T-helper 1 cell treated with Interleukin-12 subunit alpha and Interleukin-12 subunit beta and Interleukin-4 antibody, amounts not matched to agents 30 μg/mL and 1 μg/mL, for 36 hours (primary cell): ENCODE results near the gene NSDHL.
"Not testable (repeated sequence)": the region's sequence is repeated elsewhere in the genome, so short reads cannot be mapped to it uniquely, and the experiment has no call there.

ENCODE experiments used
- H3K27ac Mint-ChIP-seq: one replicate; pipeline ENCODE4 v1.8.0; 2021; ENCODE audit warnings: mild to moderate bottlenecking, mixed read lengths
- H3K27me3 Mint-ChIP-seq: one replicate; pipeline ENCODE4 v1.8.0; 2021; ENCODE audit warnings: low read depth, mixed read lengths
- H3K36me3 Mint-ChIP-seq: one replicate; pipeline ENCODE4 v1.8.0; 2021; ENCODE audit warnings: low read depth, mixed read lengths
- H3K4me1 Mint-ChIP-seq: one replicate; pipeline ENCODE4 v1.8.0; 2021; ENCODE audit warnings: low read depth, mixed read lengths
- H3K4me3 Mint-ChIP-seq: one replicate; pipeline ENCODE4 v1.8.0; 2021; ENCODE audit warnings: mild to moderate bottlenecking, moderate library complexity, mixed read lengths
- H3K9me3 Mint-ChIP-seq: one replicate; pipeline ENCODE4 v1.8.0; 2021; ENCODE audit warnings: mixed read lengths

NSDHL gene

DNA sequence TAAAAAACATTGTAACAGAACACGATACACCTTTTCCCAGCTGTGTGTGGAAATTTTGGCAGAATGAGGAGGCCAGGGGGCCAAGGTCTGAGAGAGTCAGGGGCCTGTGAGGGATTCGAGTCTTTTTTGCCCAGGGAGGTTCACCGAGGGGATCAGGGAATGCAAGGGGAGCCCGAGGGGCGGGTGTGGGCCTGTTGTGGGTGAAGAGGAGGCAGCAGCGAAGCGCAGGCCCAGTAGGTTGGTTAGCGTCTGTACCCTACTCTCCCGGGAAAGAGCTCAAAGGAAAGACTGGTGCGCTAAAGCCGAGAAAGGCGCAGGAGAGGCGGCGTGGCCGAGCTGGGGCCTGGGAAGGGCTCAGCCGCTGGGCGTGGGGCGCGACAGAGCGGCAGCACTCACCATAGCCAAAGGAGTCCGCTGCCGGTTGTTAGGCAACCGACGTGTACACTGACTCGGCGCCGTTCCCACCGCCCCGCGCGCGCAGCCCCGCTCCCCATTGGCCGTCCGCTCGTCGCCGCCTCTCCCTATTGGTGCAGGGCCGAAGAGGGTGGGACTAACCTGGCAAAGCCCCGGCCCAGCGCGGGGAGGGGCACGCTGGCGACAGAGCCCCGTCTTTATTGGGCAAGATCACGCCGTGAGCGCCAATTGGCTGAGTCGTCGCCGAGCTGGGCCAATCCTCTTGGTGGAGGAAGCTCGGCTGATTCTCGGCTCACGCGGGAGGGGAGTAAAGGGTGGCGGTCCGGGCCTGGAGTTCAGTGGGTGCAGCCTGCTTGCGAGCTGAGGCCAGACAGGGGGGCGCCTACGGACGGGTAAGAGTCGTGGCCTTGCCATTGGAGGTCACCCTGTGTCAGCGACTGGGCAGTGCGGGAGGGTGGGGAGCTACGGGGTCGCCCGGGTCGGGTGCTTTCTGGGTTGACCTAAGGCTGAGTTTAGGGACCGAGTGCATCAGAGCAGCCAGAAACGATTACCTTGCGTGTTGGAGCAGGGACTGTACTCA is at the start of gene NSDHL, which contains the start of gene CETN2:
Gene NSDHL (plus strand): TSS at position 752 of the 994 bp plus-strand sequence. CDS start 15,262 bp downstream, outside the sequence.
Gene CETN2 (minus strand): TSS at position 446 of the 994 bp plus-strand sequence. CDS start 47 bp downstream, at position 399.
- Mint-ChIP-seq H3K27me3 (no peaks in the 10 kb centered on the region), H3K4me1 (peaks cover 16% of the 10 kb centered on the region), H3K4me3 (peak within 1 kb of the TSS; percentile 97), H3K9me3 (no peaks in the 10 kb centered on the region), H3K27ac (peak within 1 kb of the TSS; percentile 88), H3K36me3 (peaks cover 14% of the 10 kb centered on the region)

- H3K4me3 Mint-ChIP-seq, H3K27me3 Mint-ChIP-seq, H3K27ac Mint-ChIP-seq, H3K9me3 Mint-ChIP-seq, H3K36me3 Mint-ChIP-seq, H3K4me1 Mint-ChIP-seq: not testable (repeated sequence)
These were observed 43.8 kb upstream of the NSDHL start for GRCh38 chrX:152787062-152787461.

DNA sequence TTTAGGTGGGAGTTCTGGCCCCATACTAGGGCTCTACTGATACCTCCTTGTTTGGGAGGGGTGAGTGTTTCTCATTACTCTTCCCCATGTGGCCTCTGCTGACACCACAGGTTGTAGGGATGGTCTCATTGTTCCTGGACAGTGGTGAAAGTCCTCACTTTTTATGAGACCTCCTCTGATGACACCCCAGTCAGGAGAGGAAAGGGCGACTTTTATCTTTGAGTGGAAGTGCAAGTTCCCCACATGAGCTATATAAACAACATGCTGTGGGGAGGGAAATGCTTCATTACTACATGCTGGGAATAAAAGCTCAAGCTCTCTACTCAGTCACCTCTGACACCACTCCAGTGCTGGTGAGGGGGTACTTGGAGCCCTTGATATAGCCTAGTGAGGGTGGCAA is 31.9 kb upstream of the NSDHL start:
- Mint-ChIP-seq H3K4me1 (no peaks in the 10 kb centered on the region), H3K27ac (no peak overlapping the region), H3K36me3 (no peaks in the 10 kb centered on the region), H3K4me3 (no peak overlapping the region), H3K27me3 (peaks cover 19% of the 10 kb centered on the region), H3K9me3 (no peaks in the 10 kb centered on the region)

GRCh38 chrX:152806035-152806434 is 24.8 kb upstream of the NSDHL start:
- no peak overlapping the region for H3K27ac Mint-ChIP-seq
- H3K27me3 Mint-ChIP-seq, result peaks cover 12% of the 10 kb centered on the region
- no peaks in the 10 kb centered on the region for H3K4me1 Mint-ChIP-seq
- H3K36me3 Mint-ChIP-seq, result no peaks in the 10 kb centered on the region
- H3K4me3 Mint-ChIP-seq, result no peak overlapping the region
- no peaks in the 10 kb centered on the region for H3K9me3 Mint-ChIP-seq

DNA sequence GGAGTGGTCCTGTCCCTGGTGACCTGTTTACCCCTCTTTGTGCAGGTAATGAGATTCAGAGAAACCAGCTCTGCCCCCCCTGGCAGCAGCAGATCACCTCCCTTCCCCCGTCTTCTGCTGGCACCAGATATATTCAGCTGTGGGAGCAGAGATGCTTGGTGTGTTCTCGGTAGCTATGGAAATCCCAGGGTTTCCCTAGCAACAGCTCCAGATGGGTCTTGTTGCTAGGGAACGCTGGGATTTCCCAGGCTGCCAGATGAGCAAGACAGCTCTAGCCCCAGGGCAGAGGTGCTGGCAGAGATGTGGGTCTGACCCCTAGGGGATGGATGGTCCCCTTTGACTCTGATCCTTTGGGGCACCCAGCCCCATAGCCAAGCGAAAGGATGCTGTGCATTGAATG is 20.5 kb upstream of the NSDHL start:
- Mint-ChIP-seq H3K4me3 (no peak overlapping the region), H3K9me3 (no peaks in the 10 kb centered on the region), H3K27me3 (no peaks in the 10 kb centered on the region), H3K4me1 (peaks cover 8% of the 10 kb centered on the region), H3K36me3 (no peaks in the 10 kb centered on the region), H3K27ac (no peak overlapping the region)

DNA sequence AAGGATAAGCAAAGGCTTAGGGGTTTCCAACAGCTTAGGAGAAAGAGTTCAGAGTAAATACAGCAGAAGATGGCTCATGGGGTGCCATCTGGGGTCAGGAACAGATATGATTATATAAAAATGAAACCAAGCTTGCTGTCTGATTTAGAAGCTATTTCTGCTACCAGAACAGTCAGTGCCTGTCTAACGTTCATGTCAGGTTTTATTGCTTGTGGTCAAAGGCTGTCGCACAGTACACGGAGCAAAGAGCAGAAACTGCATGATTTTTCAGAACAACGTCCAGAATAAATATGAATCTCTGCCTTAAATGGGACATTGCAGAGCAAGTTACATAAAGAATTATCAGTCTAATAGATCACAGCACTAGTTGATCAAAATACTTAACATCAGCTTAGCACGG is 17.7 kb upstream of the NSDHL start:
- no peak overlapping the region for H3K27ac Mint-ChIP-seq
- H3K4me1 Mint-ChIP-seq, result peaks cover 8% of the 10 kb centered on the region
- H3K36me3 Mint-ChIP-seq, result no peaks in the 10 kb centered on the region
- H3K27me3 Mint-ChIP-seq, result no peaks in the 10 kb centered on the region
- H3K9me3 Mint-ChIP-seq, result no peaks in the 10 kb centered on the region
- H3K4me3 Mint-ChIP-seq, result no peak overlapping the region

DNA sequence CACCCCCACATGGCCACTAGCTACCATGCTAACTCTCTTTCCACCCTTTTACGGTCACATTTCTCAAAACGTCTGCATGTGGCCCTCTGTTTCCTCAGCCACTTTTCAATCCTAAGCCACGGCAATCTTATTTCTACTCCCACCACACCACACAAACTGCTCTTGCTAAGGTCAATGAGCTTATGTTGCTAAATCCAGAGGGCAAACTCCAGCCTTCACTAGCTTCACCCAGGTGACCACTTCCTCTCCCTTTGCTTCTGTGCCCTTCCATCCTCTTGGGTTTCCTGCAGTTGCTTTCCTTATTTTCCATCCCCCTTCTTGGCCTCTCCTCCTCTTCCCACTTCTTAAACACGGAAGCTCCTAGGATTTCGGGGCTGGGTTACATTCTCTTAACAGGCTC is 16.8 kb upstream of the NSDHL start:
- H3K27ac Mint-ChIP-seq, result no peak overlapping the region
- no peaks in the 10 kb centered on the region for H3K36me3 Mint-ChIP-seq
- no peaks in the 10 kb centered on the region for H3K9me3 Mint-ChIP-seq
- no peaks in the 10 kb centered on the region for H3K27me3 Mint-ChIP-seq
- H3K4me1 Mint-ChIP-seq, result peaks cover 8% of the 10 kb centered on the region
- no peak overlapping the region for H3K4me3 Mint-ChIP-seq

DNA sequence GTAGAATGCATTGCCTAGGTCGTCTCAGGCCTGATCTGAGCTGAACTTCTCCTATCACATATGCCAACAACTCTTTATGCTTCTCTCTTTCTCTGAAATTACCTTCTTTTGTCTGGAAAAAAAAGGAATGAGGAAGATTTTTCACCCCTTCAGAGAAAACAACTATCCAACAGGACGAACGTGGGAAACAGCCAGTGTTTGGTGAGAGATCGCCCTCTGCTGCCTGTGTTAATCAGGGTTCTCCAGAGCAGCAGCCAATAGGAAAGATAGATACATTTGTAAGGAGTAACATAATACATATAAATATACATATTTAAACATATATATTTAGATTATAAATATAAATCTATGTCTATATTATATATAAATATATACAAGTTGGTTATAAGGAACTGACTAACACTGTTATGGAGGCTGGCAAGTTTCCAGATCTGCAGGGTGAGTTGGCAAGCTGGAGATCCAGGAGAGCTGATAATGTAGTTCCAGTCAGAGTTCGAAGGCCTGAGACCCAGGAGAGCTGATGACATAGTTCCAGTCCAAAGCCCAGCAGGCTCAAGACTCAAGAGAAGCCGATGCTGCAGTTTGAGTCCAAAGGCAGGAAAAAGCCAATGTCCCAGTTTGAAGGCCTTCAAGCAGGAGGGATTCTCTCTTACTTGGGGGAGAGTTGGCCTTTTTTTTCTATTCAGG is 13.6 kb upstream of the NSDHL start:
- Mint-ChIP-seq H3K9me3 (no peaks in the 10 kb centered on the region), H3K36me3 (no peaks in the 10 kb centered on the region), H3K4me1 (peaks cover 8% of the 10 kb centered on the region), H3K27me3 (no peaks in the 10 kb centered on the region), H3K27ac (no peak overlapping the region), H3K4me3 (no peak overlapping the region)

- no peaks in the 10 kb centered on the region for H3K9me3 Mint-ChIP-seq
- H3K4me3 Mint-ChIP-seq, result no peak overlapping the region
- no peak overlapping the region for H3K27ac Mint-ChIP-seq
- no peaks in the 10 kb centered on the region for H3K36me3 Mint-ChIP-seq
- peaks cover 6% of the 10 kb centered on the region for H3K4me1 Mint-ChIP-seq
- no peaks in the 10 kb centered on the region for H3K27me3 Mint-ChIP-seq
These were observed 12.5 kb upstream of the NSDHL start for GRCh38 chrX:152818356-152818755.

- Mint-ChIP-seq H3K36me3 (no peaks in the 10 kb centered on the region), H3K4me3 (no peak overlapping the region), H3K27me3 (no peaks in the 10 kb centered on the region), H3K9me3 (no peaks in the 10 kb centered on the region), H3K4me1 (peaks cover 3% of the 10 kb centered on the region), H3K27ac (no peak overlapping the region)
These were observed 11.6 kb upstream of the NSDHL start for GRCh38 chrX:152819266-152819665.

GRCh38 chrX:152819732-152820131 is 11.1 kb upstream of the NSDHL start:
- Mint-ChIP-seq H3K27me3 (no peaks in the 10 kb centered on the region), H3K27ac (no peak overlapping the region), H3K36me3 (no peaks in the 10 kb centered on the region), H3K9me3 (no peaks in the 10 kb centered on the region), H3K4me3 (no peak overlapping the region), H3K4me1 (no peaks in the 10 kb centered on the region)

DNA sequence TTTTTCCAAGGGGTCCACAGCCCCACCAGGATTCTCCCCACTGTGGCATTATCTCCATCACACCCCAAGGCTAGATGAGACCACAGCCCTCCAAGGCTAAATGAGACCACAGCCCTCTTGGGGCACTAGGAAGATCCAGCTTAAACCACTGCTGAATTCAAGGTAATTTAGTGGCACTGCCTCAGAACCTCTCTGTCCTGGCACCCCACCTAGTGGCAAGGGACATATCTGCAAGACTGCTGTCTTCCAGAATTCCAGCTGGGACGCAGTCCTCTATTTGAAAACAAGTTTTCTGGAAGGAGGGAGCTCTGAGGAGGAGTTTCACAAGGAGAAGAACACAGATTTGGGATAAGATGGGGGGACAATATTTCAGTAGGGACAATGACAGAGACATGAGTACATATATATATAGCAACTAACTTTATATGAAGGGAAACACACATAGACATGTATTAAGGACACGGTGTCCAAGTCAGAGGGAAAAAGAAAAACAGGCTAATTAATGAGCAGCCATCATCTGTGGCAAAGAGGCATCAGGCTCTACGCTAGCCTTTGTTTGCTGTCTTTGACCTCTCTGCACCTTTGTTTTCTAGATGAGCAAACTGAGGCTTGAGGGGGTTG is 9.6 kb upstream of the NSDHL start:
- Mint-ChIP-seq H3K9me3 (no peaks in the 10 kb centered on the region), H3K27me3 (no peaks in the 10 kb centered on the region), H3K27ac (no peak overlapping the region), H3K4me3 (no peak overlapping the region), H3K4me1 (no peaks in the 10 kb centered on the region), H3K36me3 (no peaks in the 10 kb centered on the region)

GRCh38 chrX:152822383-152823086 is 8.3 kb upstream of the NSDHL start:
- Mint-ChIP-seq H3K36me3 (no peaks in the 10 kb centered on the region), H3K4me3 (no peak overlapping the region), H3K27me3 (no peaks in the 10 kb centered on the region), H3K4me1 (no peaks in the 10 kb centered on the region), H3K27ac (no peak overlapping the region), H3K9me3 (no peaks in the 10 kb centered on the region)

DNA sequence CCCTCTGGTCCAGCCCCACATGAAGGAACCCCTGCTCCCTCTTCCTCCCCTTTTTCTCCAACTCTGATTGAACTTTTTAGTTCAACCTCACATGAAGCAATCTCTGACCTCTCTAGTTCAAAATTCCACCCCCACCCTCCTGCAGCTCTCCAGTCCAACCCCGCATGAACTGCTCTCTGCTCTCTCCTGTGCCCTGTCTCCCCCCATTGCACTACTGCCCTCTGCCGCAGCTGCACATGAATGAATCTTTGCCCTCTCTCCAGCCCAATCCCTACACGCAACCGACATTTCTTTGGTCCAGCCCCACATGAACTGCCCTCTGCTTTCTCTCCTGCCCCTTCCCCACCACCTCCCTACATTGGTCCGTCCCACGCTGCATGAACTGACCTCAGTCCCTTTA is 7.2 kb upstream of the NSDHL start:
- no peaks in the 10 kb centered on the region for H3K9me3 Mint-ChIP-seq
- no peak overlapping the region for H3K27ac Mint-ChIP-seq
- H3K4me3 Mint-ChIP-seq, result no peak overlapping the region
- no peaks in the 10 kb centered on the region for H3K36me3 Mint-ChIP-seq
- no peaks in the 10 kb centered on the region for H3K4me1 Mint-ChIP-seq
- no peaks in the 10 kb centered on the region for H3K27me3 Mint-ChIP-seq
